MM.1S (cell line): ENCODE results near the gene GRAMD1B.

Experiments
- EZH2 ChIP-seq: fragments of 300-600 bp; sonication (generic); optimal IDR thresholded peaks from 2 replicates; pipeline ENCODE3; 2017; ENCODE audit warnings: low read depth, mild to moderate bottlenecking, antibody characterized with exemption, low read length, mixed read lengths
- EZH2phosphoT487 ChIP-seq: fragments of 300-600 bp; sonication (generic); IDR thresholded peaks from 2 replicates; pipeline ENCODE4 v1.6.1; 2018; ENCODE audit warnings: antibody characterized with exemption, low read length
- TF ChIP-seq, protein P1 (sequence below): fragments of 300-600 bp; sonication (generic); IDR thresholded peaks from 2 replicates; pipeline ENCODE4 v1.5.1; 2016; ENCODE audit warnings: antibody characterized with exemption, low read length, mixed read lengths

DNA sequence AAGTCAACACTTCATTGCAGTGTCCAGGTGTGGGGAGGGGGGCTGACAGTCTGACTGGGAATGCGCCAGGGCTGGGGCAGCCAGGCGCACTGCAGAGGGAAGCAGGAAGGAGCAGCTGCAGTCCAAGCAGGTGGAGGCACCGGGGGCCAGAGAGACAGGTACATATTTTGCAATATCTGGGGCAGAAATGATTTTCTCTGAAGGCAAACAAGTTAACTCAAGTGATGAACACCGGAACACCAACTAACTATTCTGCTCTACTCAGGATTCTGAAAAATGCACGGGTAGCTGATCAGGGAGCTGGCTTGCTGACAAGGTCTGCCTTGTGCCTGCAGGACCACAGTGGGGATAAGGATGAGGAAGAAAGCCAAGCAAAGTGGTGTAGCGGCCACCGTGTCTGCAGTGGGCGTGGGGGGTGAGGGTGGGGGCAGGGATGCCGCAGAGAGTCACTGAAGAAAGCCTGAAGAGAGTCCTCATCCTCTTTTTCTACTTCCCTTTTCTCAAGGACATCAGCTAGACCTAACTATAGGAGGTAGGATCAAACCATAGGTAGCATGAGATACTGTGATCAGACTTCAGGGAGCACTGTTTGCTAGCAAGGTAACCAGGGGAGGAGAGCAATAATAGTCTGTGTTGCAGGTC, 141.0 kb downstream of the GRAMD1B start:
- TF ChIP-seq, protein P1, sequence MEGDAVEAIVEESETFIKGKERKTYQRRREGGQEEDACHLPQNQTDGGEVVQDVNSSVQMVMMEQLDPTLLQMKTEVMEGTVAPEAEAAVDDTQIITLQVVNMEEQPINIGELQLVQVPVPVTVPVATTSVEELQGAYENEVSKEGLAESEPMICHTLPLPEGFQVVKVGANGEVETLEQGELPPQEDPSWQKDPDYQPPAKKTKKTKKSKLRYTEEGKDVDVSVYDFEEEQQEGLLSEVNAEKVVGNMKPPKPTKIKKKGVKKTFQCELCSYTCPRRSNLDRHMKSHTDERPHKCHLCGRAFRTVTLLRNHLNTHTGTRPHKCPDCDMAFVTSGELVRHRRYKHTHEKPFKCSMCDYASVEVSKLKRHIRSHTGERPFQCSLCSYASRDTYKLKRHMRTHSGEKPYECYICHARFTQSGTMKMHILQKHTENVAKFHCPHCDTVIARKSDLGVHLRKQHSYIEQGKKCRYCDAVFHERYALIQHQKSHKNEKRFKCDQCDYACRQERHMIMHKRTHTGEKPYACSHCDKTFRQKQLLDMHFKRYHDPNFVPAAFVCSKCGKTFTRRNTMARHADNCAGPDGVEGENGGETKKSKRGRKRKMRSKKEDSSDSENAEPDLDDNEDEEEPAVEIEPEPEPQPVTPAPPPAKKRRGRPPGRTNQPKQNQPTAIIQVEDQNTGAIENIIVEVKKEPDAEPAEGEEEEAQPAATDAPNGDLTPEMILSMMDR, result no peak
- TF ChIP-seq EZH2 (no peak), EZH2phosphoT487 (no peak)
